K562 (cell line): ENCODE results near the gene LSP1. TPM values are rescaled to one million over a fixed set of nuclear protein-coding genes. Genes with fewer than 3 reads are reported as not detected.

Experiments
- ATAC-seq: fragments of 200-7000 bp; cut with Tn5 transposase; 3 replicates; pipeline ENCODE4 v1.9.1; 2020; ENCODE audit warnings: moderate library complexity
- BruUV-seq: library from RNA; stranded (reverse); fragments of 400-500 nt; replicated peaks from 2 replicates; lab custom pipeline; 2021; lab: Mats Ljungman, UMichigan
- CTCF ChIA-PET: fragments of 300-600 bp; formaldehyde crosslinking; extraction: SDS; loops from one replicate; lab custom pipeline; 2021; ENCODE audit warnings: low intra/inter-chr PET ratio; lab: Yijun Ruan, JAX
- POLR2A ChIA-PET: fragments of 300-600, 350-650 bp; sonication (Branson Sonifier 250); formaldehyde crosslinking; extraction: SDS; loops from one replicate; lab custom pipeline; 2021; ENCODE audit warnings: antibody characterized with exemption, inconsistent platforms; lab: Yijun Ruan, JAX
- DNase-seq, 4 experiments: peaks; one replicate each; pipeline versions ENCODE4 v3.0.0 to v3.0.0-alpha.2; 2011 to 2018; ENCODE audit warnings: low spot score in 3 of 4, mixed read lengths in 3 of 4; ENCODE audit errors: extremely low read depth in 1 of 4
- FAIRE-seq: peaks from 2 replicates; lab custom pipeline; 2011; peaks lifted over from hg19 to GRCh38; lab: Jason Lieb, UNC
- H2AFZ ChIP-seq: 2 replicates; pipeline ENCODE4 v1.6.0; 2011; ENCODE audit warnings: low read depth, low read length, control low read depth, inconsistent platforms
- H3K27ac ChIP-seq: fragments of 200-600 bp; 3 replicates; pipeline ENCODE4 v1.8.0; 2011; ENCODE audit warnings: low read depth, mild to moderate bottlenecking, control low read depth, inconsistent platforms, low read length, moderate library complexity, mixed read lengths; ENCODE audit errors: extremely low read depth
- H3K27me3 ChIP-seq, 2 experiments: fragments of 300-600 bp in 1 of 2; 2 replicates in 1 of 2; 3 replicates in 1 of 2; pipeline versions ENCODE4 v1.6.0 to v1.8.0; 2011; ENCODE audit warnings: inconsistent platforms in 2 of 2, low read length in 2 of 2, mild to moderate bottlenecking in 1 of 2, mixed read lengths in 1 of 2, moderate library complexity in 1 of 2; ENCODE audit not compliant: control insufficient read depth in 2 of 2, insufficient read depth in 2 of 2
- H3K36me3 ChIP-seq: fragments of 300-600 bp; 3 replicates; pipeline ENCODE4 v1.8.0; 2011; ENCODE audit warnings: mild to moderate bottlenecking, low read length, inconsistent platforms; ENCODE audit not compliant: control insufficient read depth, insufficient read depth
- H3K4me1 ChIP-seq, 2 experiments: fragments of 200-600 bp in 1 of 2; replicated peaks in 1 of 2; 2 replicates in 1 of 2; 3 replicates in 1 of 2; pipeline versions ENCODE4 v1.5.1 to v1.8.0; 2011; ENCODE audit warnings: inconsistent platforms in 2 of 2, low read length in 2 of 2, mild to moderate bottlenecking in 1 of 2, mixed read lengths in 1 of 2, moderate library complexity in 1 of 2; ENCODE audit not compliant: control insufficient read depth in 2 of 2, insufficient read depth in 2 of 2
- H3K4me2 ChIP-seq: 2 replicates; pipeline ENCODE4 v1.6.1; 2011; ENCODE audit warnings: low read length, control low read depth, inconsistent platforms, mixed read lengths; ENCODE audit not compliant: insufficient read depth
- H3K4me3 ChIP-seq: fragments of 200-600 bp; sonication (generic), shearing (Covaris generic); 2 replicates; pipeline ENCODE4 v1.5.1; 2016; ENCODE audit warnings: control low read depth, inconsistent platforms
- H3K79me2 ChIP-seq: fragments of 200-600 bp; 3 replicates; pipeline ENCODE4 v1.8.0; 2011; ENCODE audit warnings: low read length, inconsistent platforms; ENCODE audit not compliant: control insufficient read depth, insufficient read depth
- H3K9ac ChIP-seq, 2 experiments: 2 replicates each; pipeline versions ENCODE4 v1.6.0 to v1.6.1; 2011; ENCODE audit warnings: low read depth in 2 of 2, low read length in 2 of 2, control low read depth in 1 of 2, inconsistent platforms in 1 of 2, mild to moderate bottlenecking in 1 of 2, mixed read lengths in 1 of 2; ENCODE audit not compliant: insufficient read depth in 1 of 2
- H3K9me1 ChIP-seq: one replicate; pipeline ENCODE4 v1.6.0; 2011; ENCODE audit warnings: inconsistent platforms, mild to moderate bottlenecking, low read length, moderate library complexity; ENCODE audit not compliant: control insufficient read depth, insufficient read depth
- H3K9me3 ChIP-seq: replicated peaks from 2 replicates; pipeline ENCODE4 v1.5.1; 2011; ENCODE audit warnings: low read depth, low read length, inconsistent platforms; ENCODE audit not compliant: control insufficient read depth, insufficient read depth
- H4K20me1 ChIP-seq: replicated peaks from 2 replicates; pipeline ENCODE4 v1.6.1; 2011; ENCODE audit warnings: low read length, inconsistent platforms, mixed read lengths; ENCODE audit not compliant: control insufficient read depth, insufficient read depth
- ZBTB2 ChIP-seq: fragments of 450-650 bp; IDR thresholded peaks from 2 replicates; pipeline ENCODE4 v1.6.1; 2016; ENCODE audit warnings: antibody characterized with exemption
- ZNF124 ChIP-seq: sonication (generic); formaldehyde crosslinking; IDR thresholded peaks from 2 replicates; pipeline ENCODE4 v1.8.1; 2022; ENCODE audit warnings: missing genetic modification reagents
- WGBS: fragments of 100-300 bp; shearing (Covaris generic); methylation state at CpG from one replicate; pipeline ENCODE4 v1.1.6; 2016; ENCODE audit warnings: low coverage, mixed read lengths; ENCODE audit not compliant: insufficient coverage; ENCODE audit errors: missing lambda C conversion rate; 5-methylcytosine and 5-hydroxymethylcytosine counted together
- in situ Hi-C: fragments of 300-500 bp; cut with MboI; formaldehyde crosslinking; loops from 4 replicates; pipeline ENCODE4 v1.15.0; 2018; ENCODE audit warnings: inconsistent platforms, mixed read lengths
- intact Hi-C: fragments of 100-400 bp; cut with micrococcal nuclease; formaldehyde crosslinking; loops from 2 replicates; pipeline ENCODE4 v1.14.2; 2022
- polyA plus RNA-seq, 8 experiments: library from polyadenylated mRNA; depleted of rRNA in 4 of 8; stranded (reverse) in 5 of 8; unstranded in 3 of 8; fragments of >200 nt; fragmentation: Nextera tagmentation in 2 of 8; fragmentation: Illumina TruSeq in 1 of 8; extraction: Ambion mirVana in 2 of 8; extraction: Trizol in 1 of 8; gene quantifications; 2 replicates each; pipeline versions ENCODE4 v1.2.1 to v1.2.3, GENCODE V29; 2011 to 2014; ENCODE audit warnings: inconsistent platforms in 1 of 8, missing spikeins in 1 of 8
- total RNA-seq, 7 experiments: library from RNA; depleted of rRNA in 6 of 7; stranded (reverse); fragments of >200 nt in 6 of 7; fragmentation: Illumina TruSeq in 2 of 7; extraction: Trizol in 2 of 7; gene quantifications; 2 replicates each; pipeline versions ENCODE4 v1.2.1 to v1.2.3, GENCODE V29; 2011 to 2021; ENCODE audit warnings: low replicate concordance in 1 of 7

The LSP1 gene
- total and polyA plus RNA-seq, 9 of the 15 experiments (the other 6 are each of a cell fraction or from before 2014, with no cell fraction given), result 0.08 to 2.9 (median 0.65) TPM; not detected in 2

- Histone ChIP-seq H4K20me1 (no peaks in the 10 kb centered on the region; the same call in none of the 2 replicates), H3K4me2 (no peak overlapping the region), H2AFZ (no peak overlapping the region), H3K27me3 (peaks cover 0 to 27% of the 10 kb centered on the region in 2 experiments; a peak in 2 of 5 replicates), H3K79me2 (no peaks in the 10 kb centered on the region), H3K9me3 (no peaks in the 10 kb centered on the region), H3K4me3 (no peak overlapping the region), H3K4me1 (peaks cover 0 to 29% of the 10 kb centered on the region in 2 experiments; a peak in 2 of 5 replicates), H3K36me3 (no peaks in the 10 kb centered on the region), H3K27ac (no peak overlapping the region), H3K9ac (no peak overlapping the region), H3K9me1 (no peaks in the 10 kb centered on the region)
- intact Hi-C loops (no loop called here), in situ Hi-C loops (loop anchor here (5.0 kb wide), 1 partner anchor 126 kb away; the partner anchor contains the start of gene KRTAP5-6)
- no peak for DNase-seq
- under 1% methylated on average over 12 of the region's 19 CpGs for WGBS
- no peak for ATAC-seq
- CTCF ChIA-PET, result interaction anchor here (0.8 to 1.1 kb wide), 2 partner anchors 181 to 328 kb away, joined by 3 to 4 read pairs; no protein-coding TSS in a partner anchor
- POLR2A ChIA-PET, result interaction anchor here (0.8 kb wide), 1 partner anchor 60 kb away, joined by 3 read pairs; the partner anchor contains the start of gene CTSD
- FAIRE-seq, result no peak
- no TSS peak for BruUV-seq
- no peak for TF ChIP-seq ZNF124 (CRISPR knock-in tag)
- no peak for TF ChIP-seq ZBTB2
Measured at GRCh38 chr11:1823376-1824220, 29.3 kb upstream of the LSP1 start.
